Right lobe of liver (tissue), 4 donors: ENCODE data around the gene PRMT7.

Experiments used
- POLR2A ChIP-seq: fragments of 450-650 bp; IDR thresholded peaks from one replicate; pipeline ENCODE4 v1.6.1; 2017; ENCODE audit warnings: antibody characterized with exemption, mild to moderate bottlenecking
- TF ChIP-seq, protein P1 (sequence below), 4 donors: fragments of 200-600 bp in 3 of 4; fragments of 450-650 bp in 1 of 4; IDR thresholded peaks; one replicate each; pipeline versions ENCODE4 v1.5.1 to v1.8.0; 2016 to 2022; ENCODE audit warnings: antibody characterized with exemption in 4 of 4, mild to moderate bottlenecking in 2 of 4
- donor health status: DM: no; HTN: no; CAD: no.
- donor health status: DM: no; HTN: no; CAD: no.
- donor health status: DM: no; HTN: yes; CAD: no.

DNA sequence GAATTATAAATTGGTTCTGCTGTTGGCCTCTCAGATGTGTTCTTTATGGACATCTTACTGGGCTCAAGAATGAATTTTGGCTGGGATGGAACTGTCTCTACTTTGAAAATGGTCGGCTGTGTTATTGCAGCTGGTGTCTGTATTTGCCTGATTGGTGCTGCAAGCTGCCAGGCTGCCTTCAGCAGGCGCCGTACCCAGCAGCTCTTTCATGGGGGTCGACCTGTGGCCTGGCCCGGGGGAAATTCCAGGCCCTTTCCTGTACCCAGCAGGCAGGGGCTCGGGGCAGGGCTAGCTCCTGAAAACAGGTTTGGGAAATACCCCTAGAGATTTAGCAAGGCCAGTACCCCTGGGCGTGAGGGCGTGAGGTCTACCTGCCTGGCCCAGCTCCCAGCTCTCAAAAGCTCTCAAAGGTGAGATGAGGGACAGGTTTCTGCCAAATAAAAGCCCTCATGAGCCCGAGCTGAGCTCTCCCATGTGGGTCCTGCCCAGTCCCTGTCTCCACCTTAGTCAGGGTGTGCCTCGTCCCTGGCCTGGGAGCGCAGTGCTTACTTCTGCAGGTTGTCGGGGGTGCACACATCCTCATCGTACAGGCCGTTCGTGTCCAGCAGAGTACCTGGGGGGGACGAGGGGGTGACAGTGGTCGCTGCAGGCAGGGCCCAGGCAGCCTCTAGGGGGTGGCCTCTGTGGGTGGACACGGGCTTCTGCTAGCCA is 52.3 kb downstream of the PRMT7 start:
- TF ChIP-seq, protein P1, sequence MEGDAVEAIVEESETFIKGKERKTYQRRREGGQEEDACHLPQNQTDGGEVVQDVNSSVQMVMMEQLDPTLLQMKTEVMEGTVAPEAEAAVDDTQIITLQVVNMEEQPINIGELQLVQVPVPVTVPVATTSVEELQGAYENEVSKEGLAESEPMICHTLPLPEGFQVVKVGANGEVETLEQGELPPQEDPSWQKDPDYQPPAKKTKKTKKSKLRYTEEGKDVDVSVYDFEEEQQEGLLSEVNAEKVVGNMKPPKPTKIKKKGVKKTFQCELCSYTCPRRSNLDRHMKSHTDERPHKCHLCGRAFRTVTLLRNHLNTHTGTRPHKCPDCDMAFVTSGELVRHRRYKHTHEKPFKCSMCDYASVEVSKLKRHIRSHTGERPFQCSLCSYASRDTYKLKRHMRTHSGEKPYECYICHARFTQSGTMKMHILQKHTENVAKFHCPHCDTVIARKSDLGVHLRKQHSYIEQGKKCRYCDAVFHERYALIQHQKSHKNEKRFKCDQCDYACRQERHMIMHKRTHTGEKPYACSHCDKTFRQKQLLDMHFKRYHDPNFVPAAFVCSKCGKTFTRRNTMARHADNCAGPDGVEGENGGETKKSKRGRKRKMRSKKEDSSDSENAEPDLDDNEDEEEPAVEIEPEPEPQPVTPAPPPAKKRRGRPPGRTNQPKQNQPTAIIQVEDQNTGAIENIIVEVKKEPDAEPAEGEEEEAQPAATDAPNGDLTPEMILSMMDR (IDR thresholded peaks at IDR 0.05), result no peak
- TF ChIP-seq POLR2A, result no peak
